PFSK-1 (cell line): ENCODE data around the gene EPHA1.

ENCODE experiments used
- FOXP2 ChIP-seq: optimal IDR thresholded peaks from 2 replicates; pipeline ENCODE3; 2011; ENCODE audit warnings: borderline replicate concordance, control low read depth, inconsistent platforms; ENCODE audit not compliant: insufficient read depth; ENCODE audit errors: extremely low read length, extremely low read depth
- POLR2AphosphoS5 ChIP-seq: IDR thresholded peaks from 2 replicates; pipeline ENCODE4 v1.6.1; 2012; ENCODE audit warnings: low read depth, mild to moderate bottlenecking, control low read depth, low read length, moderate library complexity
- REST ChIP-seq, 2 experiments: IDR thresholded peaks; 2 replicates each; pipeline versions ENCODE4 v1.6.1 to v1.8.0; 2011 to 2012; ENCODE audit warnings: low read depth in 2 of 2, low read length in 2 of 2, control low read depth in 1 of 2, inconsistent platforms in 1 of 2, mild to moderate bottlenecking in 1 of 2, moderate library complexity in 1 of 2; ENCODE audit not compliant: insufficient read depth in 1 of 2
- SIN3A ChIP-seq: IDR thresholded peaks from 2 replicates; pipeline ENCODE4 v1.6.1; 2012; ENCODE audit warnings: mild to moderate bottlenecking, low read length, moderate library complexity, borderline replicate concordance; ENCODE audit not compliant: insufficient read depth
- TAF1 ChIP-seq: IDR thresholded peaks from 2 replicates; pipeline ENCODE4 v1.6.1; 2012; ENCODE audit warnings: low read length, control low read depth, borderline replicate concordance; ENCODE audit not compliant: insufficient read depth

Gene EPHA1

GRCh38 chr7:143347950-143348349, 60.7 kb downstream of the EPHA1 start:
- no peak for TF ChIP-seq SIN3A
- TF ChIP-seq TAF1: no peak
- TF ChIP-seq FOXP2: no peak
- no peak for TF ChIP-seq REST (IDR thresholded peaks at IDR 0.05; ENCODE audit: insufficient read depth in 1 of 2, low read depth in 2 of 2, low read length in 2 of 2)
- TF ChIP-seq POLR2AphosphoS5: no peak

GRCh38 chr7:143346018-143346417, 62.6 kb downstream of the EPHA1 start:
- TF ChIP-seq FOXP2: no peak
- TF ChIP-seq REST (IDR thresholded peaks at IDR 0.05; ENCODE audit: insufficient read depth in 1 of 2, low read depth in 2 of 2, low read length in 2 of 2): no peak
- no peak for TF ChIP-seq SIN3A
- TF ChIP-seq TAF1: no peak
- TF ChIP-seq POLR2AphosphoS5: no peak

GRCh38 chr7:143345428-143345900, 63.2 kb downstream of the EPHA1 start:
- TF ChIP-seq FOXP2 (no peak), TAF1 (no peak), REST (IDR thresholded peaks at IDR 0.05; ENCODE audit: insufficient read depth in 1 of 2, low read depth in 2 of 2, low read length in 2 of 2) (no peak), POLR2AphosphoS5 (no peak), SIN3A (no peak)

GRCh38 chr7:143343596-143343995, 65.1 kb downstream of the EPHA1 start:
- TF ChIP-seq FOXP2: no peak
- no peak for TF ChIP-seq TAF1
- no peak for TF ChIP-seq SIN3A
- no peak for TF ChIP-seq POLR2AphosphoS5
- no peak for TF ChIP-seq REST (IDR thresholded peaks at IDR 0.05; ENCODE audit: insufficient read depth in 1 of 2, low read depth in 2 of 2, low read length in 2 of 2)

- TF ChIP-seq REST (IDR thresholded peaks at IDR 0.05; ENCODE audit: insufficient read depth in 1 of 2, low read depth in 2 of 2, low read length in 2 of 2) (no peak), FOXP2 (no peak), SIN3A (no peak), TAF1 (no peak), POLR2AphosphoS5 (no peak)
Measured at GRCh38 chr7:143341842-143342241, 66.8 kb downstream of the EPHA1 start.
